Bone marrow (tissue), 2 donors: Measurements from ENCODE around the gene ARHGAP27.

Experiments
- DNase-seq, 2 donors: peaks; one replicate each; lab custom pipeline; 2025; lab: John Stamatoyannopoulos, UW

ARHGAP27 gene

GRCh38 chr17:45430738-45431530 lies 1.7 kb downstream of the ARHGAP27 start:
- no peak for DNase-seq

- no peak for DNase-seq
Measured at GRCh38 chr17:45430006-45430737, 2.5 kb downstream of the ARHGAP27 start.

- no peak for DNase-seq
Measured at GRCh38 chr17:45429339-45430005, 3.2 kb downstream of the ARHGAP27 start.

GRCh38 chr17:45428931-45429338 lies 3.7 kb downstream of the ARHGAP27 start:
- DNase-seq = peak in 1 of 2 donors; percentile 19

GRCh38 chr17:45428050-45428617 lies 4.5 kb downstream of the ARHGAP27 start:
- DNase-seq = peak; percentile 62 to 64

GRCh38 chr17:45427181-45427835 lies 5.4 kb downstream of the ARHGAP27 start:
- no peak for DNase-seq

GRCh38 chr17:45426561-45426960 lies 6.1 kb downstream of the ARHGAP27 start:
- no peak for DNase-seq

GRCh38 chr17:45425984-45426413 lies 6.7 kb downstream of the ARHGAP27 start:
- no peak for DNase-seq

- no peak for DNase-seq
Measured at GRCh38 chr17:45425125-45425983, 7.3 kb downstream of the ARHGAP27 start.

- no peak for DNase-seq
Measured at GRCh38 chr17:45424769-45425124, 7.9 kb downstream of the ARHGAP27 start.

GRCh38 chr17:45423975-45424335 lies 8.7 kb downstream of the ARHGAP27 start:
- DNase-seq = no peak

- no peak for DNase-seq
Measured at GRCh38 chr17:45423304-45423974, 9.2 kb downstream of the ARHGAP27 start.

GRCh38 chr17:45414990-45415881 lies 17.4 kb downstream of the ARHGAP27 start:
- no peak for DNase-seq

GRCh38 chr17:45413498-45413923 lies 19.2 kb downstream of the ARHGAP27 start:
- DNase-seq = peak in 1 of 2 donors; percentile 34

- DNase-seq = no peak
Measured at GRCh38 chr17:45411348-45412105, 21.1 kb downstream of the ARHGAP27 start.

GRCh38 chr17:45410144-45411091 lies 22.3 kb downstream of the ARHGAP27 start:
- peak; percentile 27 to 62 for DNase-seq

GRCh38 chr17:45409659-45410076 lies 23.0 kb downstream of the ARHGAP27 start:
- no peak for DNase-seq
